GM21528 (cell line): ENCODE measurements around the gene PAQR5.
"Not testable (repeated sequence)": the region's sequence is repeated elsewhere in the genome, so short reads cannot be mapped to it uniquely, and the experiment has no call there.

Experiments used
- ATAC-seq: cut with Tn5 transposase; IDR thresholded peaks from one replicate; pipeline ENCODE4 v1.9.1; 2021; ENCODE audit warnings: mild to moderate bottlenecking, moderate library complexity; ENCODE audit not compliant: unreplicated experiment, low FRiP score

Gene PAQR5

DNA sequence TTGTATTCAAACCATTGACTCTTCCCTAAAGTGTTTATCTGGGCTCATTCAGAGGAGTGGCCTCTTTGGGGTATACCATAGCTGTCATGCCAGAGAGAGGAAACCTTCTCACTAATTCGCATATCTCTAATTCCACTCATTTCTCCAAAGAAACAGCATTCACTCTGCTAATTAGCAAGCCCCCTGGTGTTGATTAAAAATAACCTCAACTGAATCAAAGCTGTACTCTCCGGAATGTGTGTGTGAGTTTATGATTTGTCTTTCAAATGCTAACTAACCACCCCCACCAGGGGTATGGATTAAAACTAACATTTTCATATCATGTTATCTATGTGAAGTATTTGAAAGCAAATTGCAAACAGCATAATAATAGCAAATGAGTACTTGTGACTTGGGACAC, 45.5 kb downstream of the PAQR5 start:
- ATAC-seq, result no peak

GRCh38 chr15:69346112-69346511, 47.4 kb downstream of the PAQR5 start:
- ATAC-seq, result no peak

- ATAC-seq, result no peak
Observed at GRCh38 chr15:69351333-69351732, 52.6 kb downstream of the PAQR5 start.

DNA sequence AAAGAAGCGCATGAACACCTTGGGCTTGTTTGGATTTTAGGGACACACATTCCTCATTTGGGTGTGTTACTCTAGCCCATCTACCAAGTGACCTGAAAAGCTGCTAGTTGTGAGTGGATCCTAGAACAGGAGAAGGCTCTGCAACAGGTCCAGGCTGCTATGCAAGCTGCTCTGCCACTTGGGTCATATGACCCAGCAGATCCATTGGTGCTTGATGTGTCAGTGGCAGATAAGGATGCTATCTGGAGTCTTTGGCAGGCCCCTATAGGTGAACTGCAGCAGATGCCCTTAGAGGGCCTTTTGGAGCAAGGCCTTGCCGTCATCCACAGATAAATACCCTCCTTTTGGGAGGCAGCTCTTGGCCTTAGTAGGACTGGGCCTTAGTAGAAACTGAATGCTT, 53.2 kb downstream of the PAQR5 start:
- no peak for ATAC-seq

DNA sequence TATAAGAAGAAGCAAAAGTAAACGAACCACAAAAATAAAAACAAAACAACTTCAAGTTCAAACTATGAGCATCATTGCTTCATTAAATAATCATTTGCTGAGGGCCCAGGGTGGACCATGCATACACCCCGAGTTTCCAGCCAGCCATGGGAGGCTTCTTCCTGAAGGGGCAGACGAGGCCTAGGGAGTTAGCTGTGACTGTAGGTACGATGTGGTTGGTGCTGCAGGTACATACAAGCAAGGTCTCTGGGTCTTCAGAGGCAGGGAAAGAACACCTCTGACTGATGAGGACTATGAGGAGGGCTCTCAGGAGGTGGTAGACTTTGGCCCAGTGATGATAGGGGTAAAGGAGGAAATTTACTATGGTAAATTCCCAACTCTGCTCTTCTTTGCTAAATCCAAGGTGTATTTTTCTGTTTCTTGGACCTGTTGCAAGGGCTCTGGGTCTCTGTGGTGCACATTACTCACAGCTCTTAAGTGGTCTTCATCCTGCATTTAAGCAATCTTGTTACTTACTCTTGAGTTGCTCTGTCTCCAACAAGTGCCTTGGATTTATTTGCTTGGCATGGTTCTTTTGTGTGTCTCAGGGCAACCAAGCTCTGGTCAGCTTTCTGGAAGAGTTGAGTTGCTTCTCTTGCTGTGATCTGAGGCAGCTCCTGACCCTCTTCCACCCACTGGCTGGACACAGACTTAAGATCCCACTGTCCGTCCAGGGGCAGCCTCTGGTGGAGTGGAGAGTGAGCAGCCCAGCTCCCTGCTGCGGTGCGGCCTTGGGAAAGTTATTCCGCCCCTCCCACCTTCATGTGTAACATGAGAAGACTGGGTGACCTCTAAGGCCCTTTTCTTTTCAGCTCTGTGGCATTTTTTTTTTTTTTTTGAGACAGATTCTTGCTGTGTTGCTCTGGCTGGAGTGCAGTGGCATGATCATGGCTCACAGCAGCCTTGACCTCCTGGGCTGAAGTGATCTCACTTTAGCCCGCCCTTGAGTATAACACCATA, 59.4 kb downstream of the PAQR5 start:
- ATAC-seq, result no peak

GRCh38 chr15:69358850-69359249, 60.1 kb downstream of the PAQR5 start:
- ATAC-seq, result no peak

- no peak for ATAC-seq
Observed at GRCh38 chr15:69359722-69360121, 61.0 kb downstream of the PAQR5 start.

- ATAC-seq, result no peak
Observed at GRCh38 chr15:69360642-69361041, 61.9 kb downstream of the PAQR5 start.

GRCh38 chr15:69367236-69367635, 68.5 kb downstream of the PAQR5 start:
- ATAC-seq, result no peak

DNA sequence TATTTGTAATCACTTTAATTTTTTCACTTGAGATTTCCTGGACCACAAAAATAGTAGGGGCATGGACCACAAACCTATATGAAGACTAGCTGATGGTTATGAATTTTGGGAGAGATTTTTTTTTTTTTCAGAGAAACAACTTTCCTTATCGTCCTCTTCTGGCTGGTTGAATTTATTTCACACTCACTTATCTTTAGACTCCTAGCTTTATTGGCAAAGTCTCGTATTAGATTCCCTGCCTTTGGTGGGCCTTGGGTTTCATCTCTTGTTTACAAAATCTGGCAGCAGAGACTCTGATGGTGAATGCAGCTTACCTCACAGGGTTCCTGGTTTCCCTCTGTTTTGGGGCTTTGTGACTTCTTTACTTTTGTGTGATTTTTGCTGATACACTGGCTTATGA, 70.9 kb downstream of the PAQR5 start:
- no peak for ATAC-seq

- no peak for ATAC-seq
Observed at GRCh38 chr15:69373406-69373805, 74.7 kb downstream of the PAQR5 start.

- ATAC-seq, result no peak
Observed at GRCh38 chr15:69375151-69375790, 76.6 kb downstream of the PAQR5 start.

DNA sequence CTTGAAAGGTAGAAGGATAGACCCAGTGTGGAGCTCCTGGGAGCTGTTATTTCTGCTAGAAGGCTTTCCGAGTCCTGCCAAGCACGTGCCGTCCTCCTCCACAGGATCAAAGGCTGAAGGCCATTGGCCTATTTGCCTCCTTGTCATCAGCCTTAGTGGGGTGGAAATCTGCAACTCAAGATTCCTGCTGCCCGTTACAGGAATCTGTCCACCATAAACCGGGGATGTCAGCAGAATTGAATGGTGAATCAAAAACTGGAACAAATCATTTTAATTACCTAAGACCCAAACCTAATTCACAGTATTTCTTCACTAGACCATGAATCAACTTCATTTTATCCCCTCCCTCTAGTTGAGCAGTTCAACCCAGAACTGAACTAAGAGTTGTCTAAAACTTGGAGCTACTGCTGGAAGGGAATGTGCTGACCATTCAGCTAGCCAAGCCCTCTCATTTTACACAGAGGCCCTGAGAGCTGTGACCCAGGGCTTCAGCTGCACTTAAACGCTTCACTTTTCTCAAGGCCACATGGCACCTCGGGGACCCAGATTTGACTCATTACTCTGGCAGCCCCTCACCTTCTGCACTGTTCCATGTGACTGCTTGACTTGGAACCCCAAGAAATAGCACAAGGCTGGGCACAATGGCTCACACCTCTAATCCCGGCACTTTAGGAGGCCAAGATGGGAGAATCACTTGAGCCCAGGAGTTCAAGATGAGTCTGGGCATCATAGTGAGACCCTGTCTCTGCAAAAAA, 78.7 kb downstream of the PAQR5 start:
- ATAC-seq, result no peak

DNA sequence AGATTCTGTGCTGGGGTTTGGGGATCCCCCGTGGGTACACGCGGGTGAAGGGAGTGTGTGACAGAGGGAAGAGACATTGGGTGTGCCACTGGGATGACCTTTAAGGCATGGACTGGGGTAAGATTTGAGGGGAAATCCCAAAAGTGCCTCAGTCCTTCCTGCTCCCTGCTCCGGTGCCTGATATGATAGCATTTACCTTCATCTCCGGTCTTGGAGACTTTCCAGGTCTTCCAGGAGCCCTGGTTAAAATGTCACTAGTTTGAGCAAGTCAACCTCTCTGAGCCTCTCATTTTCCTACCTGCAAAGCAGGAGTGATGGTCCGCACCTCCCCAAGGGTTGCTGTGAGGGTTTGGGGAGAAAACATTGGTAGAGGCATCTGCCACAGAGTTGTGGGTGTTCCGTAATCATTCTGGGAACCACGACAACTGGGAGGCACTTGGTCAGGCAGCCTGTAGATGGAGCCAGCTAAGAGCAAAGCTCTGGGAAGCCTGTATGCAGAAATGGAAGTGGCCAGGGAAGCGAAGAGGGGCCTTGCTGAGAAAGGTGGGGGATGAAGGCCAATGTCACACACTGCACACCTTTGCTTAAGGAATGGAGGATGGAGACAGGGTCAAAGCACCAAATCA, 81.5 kb downstream of the PAQR5 start:
- no peak for ATAC-seq

DNA sequence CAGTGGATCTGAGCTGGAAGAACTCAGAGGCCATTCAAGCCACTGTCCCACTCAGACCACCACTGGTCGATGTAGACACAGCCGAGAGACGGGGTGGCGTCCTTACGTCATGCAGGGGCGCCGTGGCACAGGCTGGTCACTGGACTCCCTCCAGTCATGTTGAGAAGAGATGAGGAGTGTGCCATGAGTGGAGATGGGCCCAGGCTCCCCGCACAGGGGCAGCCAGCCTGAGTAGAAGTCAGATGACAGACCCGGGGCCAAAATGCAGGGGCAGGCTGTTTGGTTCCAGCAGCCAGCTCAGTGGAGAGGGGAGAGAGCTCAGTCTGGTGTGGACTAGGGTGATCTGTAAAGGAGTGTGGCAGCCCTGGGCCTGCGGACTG, 82.0 kb downstream of the PAQR5 start:
- ATAC-seq, result no peak

DNA sequence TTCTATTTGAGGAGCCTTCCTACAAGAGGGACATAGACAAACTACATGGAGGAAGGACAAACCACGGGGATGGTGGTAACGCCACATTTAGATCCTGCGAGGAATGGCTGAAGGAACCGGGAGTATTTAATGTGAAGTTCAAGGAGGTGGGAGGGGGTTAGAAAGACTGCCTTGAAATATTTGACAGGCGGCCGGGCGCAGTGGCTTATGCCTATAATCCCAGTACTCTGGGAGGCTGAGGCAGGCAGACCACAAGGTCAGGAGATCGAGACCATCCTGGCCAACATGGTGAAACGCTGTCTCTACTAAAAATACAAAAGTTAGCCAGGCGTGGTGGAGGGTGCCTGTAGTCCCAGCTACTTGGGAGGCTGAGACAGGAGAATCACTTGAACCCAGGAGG, 83.5 kb downstream of the PAQR5 start:
- not testable (repeated sequence) for ATAC-seq

GRCh38 chr15:69384066-69384465, 85.4 kb downstream of the PAQR5 start:
- ATAC-seq, result not testable (repeated sequence)

- no peak for ATAC-seq
Observed at GRCh38 chr15:69384626-69385598, 86.2 kb downstream of the PAQR5 start.

DNA sequence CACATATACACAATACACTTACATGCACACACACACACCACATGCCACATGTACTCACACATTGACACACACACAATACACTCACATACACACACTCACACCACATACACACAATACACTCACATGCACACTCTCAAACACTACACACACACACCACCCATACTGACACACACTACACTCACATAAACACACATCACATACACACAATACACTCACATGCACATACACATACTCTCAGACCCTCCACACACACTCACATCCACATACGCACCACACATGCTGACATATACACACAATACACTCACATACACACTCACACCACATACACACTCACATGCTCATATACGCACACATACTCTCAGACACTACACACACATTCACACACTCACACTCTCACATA, 87.1 kb downstream of the PAQR5 start:
- ATAC-seq, result no peak

DNA sequence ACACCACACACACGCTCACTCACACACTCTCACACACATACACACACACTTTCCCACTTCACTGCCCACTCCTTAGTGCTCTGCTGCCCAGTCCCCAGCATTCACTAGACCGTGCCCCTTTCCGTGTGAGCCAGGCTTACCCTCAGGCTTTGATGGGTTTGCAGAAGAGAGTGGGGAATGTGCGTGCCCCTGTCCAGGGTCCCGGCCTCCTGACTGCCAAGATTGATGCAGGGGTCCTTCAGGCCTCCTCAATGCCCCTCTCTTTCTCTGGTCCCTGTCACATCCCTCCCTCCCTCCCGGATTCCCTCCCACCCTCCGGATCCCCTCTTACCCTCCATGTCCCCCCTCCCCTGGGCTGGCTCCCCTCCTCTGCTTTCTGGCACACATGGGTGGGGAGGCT, 87.6 kb downstream of the PAQR5 start:
- ATAC-seq, result no peak
